8988T (cell line): ENCODE data around the gene TRERF1.

Experiments used
- DNase-seq: peaks from one replicate; pipeline ENCODE4 v3.0.0; 2011

TRERF1 gene

DNA sequence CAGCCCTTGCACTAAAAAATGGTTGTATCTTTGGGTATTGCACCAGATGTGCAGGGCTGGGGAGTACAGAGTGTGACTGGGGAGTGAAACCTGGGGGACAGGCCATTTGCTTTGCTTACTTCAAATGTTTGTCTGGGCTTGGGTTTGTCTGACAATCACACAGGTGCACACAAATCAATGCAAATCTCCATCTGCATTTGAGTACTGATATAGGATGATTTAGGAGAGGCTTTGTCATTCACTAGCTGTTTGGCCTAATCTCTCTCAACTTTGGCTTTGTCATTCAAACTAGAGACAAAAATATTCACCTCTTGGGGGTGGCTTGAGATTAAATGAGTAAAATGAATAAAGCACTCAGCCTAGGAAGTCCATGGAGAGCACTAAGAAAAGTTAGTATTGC is 274.7 kb downstream of the TRERF1 start:
- no peak for DNase-seq

DNA sequence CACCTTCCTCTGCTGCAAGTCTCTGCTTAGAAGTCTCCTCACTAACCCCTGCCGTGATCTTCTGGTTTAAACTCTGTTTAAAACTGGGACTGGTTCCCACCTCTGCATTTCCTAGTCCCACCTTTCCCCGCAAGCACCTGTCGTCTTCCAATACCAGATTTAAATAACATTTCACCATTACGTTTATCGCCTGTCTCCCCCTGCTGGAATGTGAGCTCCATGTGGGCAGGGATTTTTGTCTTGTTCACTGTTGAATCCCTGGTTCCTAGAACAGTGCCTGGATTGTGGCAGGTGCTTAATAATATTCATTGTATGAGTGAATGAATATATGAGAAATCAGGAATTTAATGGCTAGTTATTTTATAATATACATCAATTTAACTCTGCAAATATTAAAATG is 275.9 kb downstream of the TRERF1 start:
- DNase-seq = no peak
